SH-SY5Y (cell line): ENCODE results near the gene VKORC1L1.

ENCODE experiments used
- GATA2 ChIP-seq: IDR thresholded peaks from 2 replicates; pipeline ENCODE4 v1.6.1; 2011; ENCODE audit warnings: mild to moderate bottlenecking, low read depth, low read length
- GATA3 ChIP-seq: IDR thresholded peaks from 2 replicates; pipeline ENCODE4 v1.6.1; 2011; ENCODE audit warnings: low read depth, mild to moderate bottlenecking, low read length, moderate library complexity

- TF ChIP-seq GATA3 (no peak), GATA2 (no peak)
These were observed 89.2 kb downstream of the VKORC1L1 start for GRCh38 chr7:65962033-65962432.
